HEK293 (cell line): Measurements from ENCODE around the gene CAV2.

Experiments
- EGR2 ChIP-seq: fragments of 450-650 bp; formaldehyde crosslinking; IDR thresholded peaks from 2 replicates; pipeline ENCODE4 v1.5.1; 2016; ENCODE audit warnings: low read depth, missing biosample characterization, missing genetic modification characterization
- GLIS1 ChIP-seq: fragments of 450-650 bp; formaldehyde crosslinking; IDR thresholded peaks from 2 replicates; pipeline ENCODE4 v1.5.1; 2016; ENCODE audit warnings: missing biosample characterization, missing genetic modification characterization
- MEIS1 ChIP-seq: sonication (generic); formaldehyde crosslinking; IDR thresholded peaks from 2 replicates; pipeline ENCODE4 v1.8.1; 2022; ENCODE audit warnings: missing genetic modification reagents, mild to moderate bottlenecking, borderline replicate concordance
- MYNN ChIP-seq: fragments of 450-650 bp; formaldehyde crosslinking; IDR thresholded peaks from 2 replicates; pipeline ENCODE4 v1.5.1; 2016; ENCODE audit warnings: missing biosample characterization, missing genetic modification characterization, borderline replicate concordance
- SCRT1 ChIP-seq: fragments of 450-650 bp; formaldehyde crosslinking; IDR thresholded peaks from 2 replicates; pipeline ENCODE4 v1.5.1; 2016; ENCODE audit warnings: missing biosample characterization, missing genetic modification characterization, borderline replicate concordance
- YY2 ChIP-seq: fragments of 450-650 bp; formaldehyde crosslinking; IDR thresholded peaks from 2 replicates; pipeline ENCODE4 v1.5.1; 2016; ENCODE audit warnings: missing biosample characterization, missing genetic modification characterization
- ZBTB8A ChIP-seq: fragments of 450-650 bp; formaldehyde crosslinking; IDR thresholded peaks from 2 replicates; pipeline ENCODE4 v1.5.1; 2016; ENCODE audit warnings: missing biosample characterization, missing genetic modification characterization
- ZNF138 ChIP-seq: fragments of 450-650 bp; formaldehyde crosslinking; IDR thresholded peaks from 2 replicates; pipeline ENCODE4 v1.5.1; 2016; ENCODE audit warnings: missing biosample characterization, missing genetic modification characterization, borderline replicate concordance
- ZNF221 ChIP-seq: fragments of 450-650 bp; formaldehyde crosslinking; IDR thresholded peaks from 2 replicates; pipeline ENCODE4 v1.5.1; 2017; ENCODE audit warnings: missing biosample characterization, missing genetic modification characterization, borderline replicate concordance
- ZNF248 ChIP-seq: fragments of 450-650 bp; formaldehyde crosslinking; IDR thresholded peaks from 2 replicates; pipeline ENCODE4 v1.5.1; 2017; ENCODE audit warnings: missing biosample characterization, missing genetic modification characterization
- ZNF311 ChIP-seq: fragments of 450-650 bp; formaldehyde crosslinking; IDR thresholded peaks from 2 replicates; pipeline ENCODE4 v1.5.1; 2017; ENCODE audit warnings: missing biosample characterization, missing genetic modification characterization, borderline replicate concordance
- ZNF366 ChIP-seq: fragments of 450-650 bp; formaldehyde crosslinking; conservative IDR thresholded peaks from 2 replicates; pipeline ENCODE4 v1.5.1; 2016; ENCODE audit warnings: missing biosample characterization, missing genetic modification characterization
- ZNF426 ChIP-seq: fragments of 450-650 bp; formaldehyde crosslinking; IDR thresholded peaks from 2 replicates; pipeline ENCODE4 v1.5.1; 2017; ENCODE audit warnings: missing biosample characterization, missing genetic modification characterization, mild to moderate bottlenecking, inconsistent platforms, moderate library complexity
- ZNF510 ChIP-seq: fragments of 450-650 bp; formaldehyde crosslinking; IDR thresholded peaks from 2 replicates; pipeline ENCODE4 v1.5.1; 2018; ENCODE audit warnings: mild to moderate bottlenecking, missing genetic modification characterization, missing biosample characterization; ENCODE audit not compliant: insufficient replicate concordance
- ZNF610 ChIP-seq: fragments of 450-650 bp; formaldehyde crosslinking; IDR thresholded peaks from 2 replicates; pipeline ENCODE4 v1.5.1; 2016; ENCODE audit warnings: missing biosample characterization, missing genetic modification characterization, borderline replicate concordance
- ZNF624 ChIP-seq: fragments of 450-650 bp; formaldehyde crosslinking; IDR thresholded peaks from 2 replicates; pipeline ENCODE4 v1.5.1; 2017; ENCODE audit warnings: missing biosample characterization, missing genetic modification characterization
- ZNF629 ChIP-seq: fragments of 450-650 bp; formaldehyde crosslinking; IDR thresholded peaks from 2 replicates; pipeline ENCODE4 v1.5.1; 2017; ENCODE audit warnings: missing biosample characterization, missing genetic modification characterization
- ZNF654 ChIP-seq: fragments of 450-650 bp; formaldehyde crosslinking; IDR thresholded peaks from 2 replicates; pipeline ENCODE4 v1.5.1; 2016; ENCODE audit warnings: low read depth, missing biosample characterization, missing genetic modification characterization
- ZNF692 ChIP-seq: fragments of 450-650 bp; formaldehyde crosslinking; IDR thresholded peaks from 2 replicates; pipeline ENCODE4 v1.5.1; 2016; ENCODE audit warnings: missing biosample characterization, missing genetic modification characterization
- ZNF701 ChIP-seq: fragments of 450-650 bp; formaldehyde crosslinking; IDR thresholded peaks from 2 replicates; pipeline ENCODE4 v1.5.1; 2016; ENCODE audit warnings: missing biosample characterization, missing genetic modification characterization
- ZNF707 ChIP-seq: fragments of 450-650 bp; formaldehyde crosslinking; IDR thresholded peaks from 2 replicates; pipeline ENCODE4 v1.5.1; 2016; ENCODE audit warnings: missing biosample characterization, missing genetic modification characterization
- ZNF76 ChIP-seq: fragments of 450-650 bp; formaldehyde crosslinking; IDR thresholded peaks from 2 replicates; pipeline ENCODE4; 2016; ENCODE audit warnings: low read depth, missing biosample characterization, missing genetic modification characterization, borderline replicate concordance
- ZNF777 ChIP-seq: fragments of 450-650 bp; formaldehyde crosslinking; IDR thresholded peaks from 2 replicates; pipeline ENCODE4 v1.5.1; 2017; ENCODE audit warnings: missing biosample characterization, missing genetic modification characterization, borderline replicate concordance
- ZNF785 ChIP-seq: fragments of 450-650 bp; formaldehyde crosslinking; IDR thresholded peaks from 2 replicates; pipeline ENCODE4 v1.5.1; 2016; ENCODE audit warnings: missing biosample characterization, missing genetic modification characterization
- ZXDB ChIP-seq: fragments of 450-650 bp; formaldehyde crosslinking; IDR thresholded peaks from 2 replicates; pipeline ENCODE4 v1.5.1; 2016; ENCODE audit warnings: missing biosample characterization, missing genetic modification characterization
- TF ChIP-seq, protein P1 (sequence below): fragments of 450-650 bp; formaldehyde crosslinking; IDR thresholded peaks from 2 replicates; pipeline ENCODE4 v1.5.1; 2016; ENCODE audit warnings: missing biosample characterization, missing genetic modification characterization
- TF ChIP-seq, protein P2 (sequence below): fragments of 450-650 bp; formaldehyde crosslinking; IDR thresholded peaks from 2 replicates; pipeline ENCODE4 v1.5.1; 2016; ENCODE audit warnings: missing biosample characterization, missing genetic modification characterization
- TF ChIP-seq, protein P3 (sequence below): fragments of 450-650 bp; formaldehyde crosslinking; IDR thresholded peaks from 2 replicates; pipeline ENCODE4 v1.5.1; 2016; ENCODE audit warnings: missing biosample characterization, missing genetic modification characterization

Gene CAV2

GRCh38 chr7:116499168-116500077 is at the start of gene CAV2 (continued):
- TF ChIP-seq, protein P1, sequence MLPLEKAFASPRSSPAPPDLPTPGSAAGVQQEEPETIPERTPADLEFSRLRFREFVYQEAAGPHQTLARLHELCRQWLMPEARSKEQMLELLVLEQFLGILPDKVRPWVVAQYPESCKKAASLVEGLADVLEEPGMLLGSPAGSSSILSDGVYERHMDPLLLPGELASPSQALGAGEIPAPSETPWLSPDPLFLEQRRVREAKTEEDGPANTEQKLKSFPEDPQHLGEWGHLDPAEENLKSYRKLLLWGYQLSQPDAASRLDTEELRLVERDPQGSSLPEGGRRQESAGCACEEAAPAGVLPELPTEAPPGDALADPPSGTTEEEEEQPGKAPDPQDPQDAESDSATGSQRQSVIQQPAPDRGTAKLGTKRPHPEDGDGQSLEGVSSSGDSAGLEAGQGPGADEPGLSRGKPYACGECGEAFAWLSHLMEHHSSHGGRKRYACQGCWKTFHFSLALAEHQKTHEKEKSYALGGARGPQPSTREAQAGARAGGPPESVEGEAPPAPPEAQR (tag by site-specific recombination): no peak
- TF ChIP-seq ZNF311 (no peak), ZNF701 (tag by site-specific recombination) (no peak), ZNF654 (no peak), ZNF248 (no peak), SCRT1 (tag by site-specific recombination) (no peak), EGR2 (tag by site-specific recombination) (0 out of 2 replicates have a peak, but pooled peaks have one; percentile 13), YY2 (tag by site-specific recombination) (peak; percentile 24; the same call in 1 of the 2 replicates), ZXDB (tag by site-specific recombination) (0 out of 2 replicates have a peak, but pooled peaks have one; percentile 15), MYNN (tag by site-specific recombination) (no peak), ZNF707 (tag by site-specific recombination) (no peak), ZNF426 (tag by site-specific recombination) (no peak), ZNF221 (tag by site-specific recombination) (no peak), GLIS1 (tag by site-specific recombination) (peak; percentile 79), ZNF138 (tag by site-specific recombination) (no peak), ZNF692 (tag by site-specific recombination) (peak; percentile 60; the same call in 1 of the 2 replicates), ZNF510 (tag by site-specific recombination) (no peak), ZNF785 (tag by site-specific recombination) (no peak), ZNF777 (tag by site-specific recombination) (peak; percentile 96), ZBTB8A (tag by site-specific recombination) (peak; percentile 79), ZNF624 (no peak), ZNF610 (tag by site-specific recombination) (no peak), ZNF366 (tag by site-specific recombination) (peak; percentile 46; the same call in 1 of the 2 replicates), ZNF629 (tag by site-specific recombination) (no peak), ZNF76 (tag by site-specific recombination) (peak; percentile 31; the same call in 1 of the 2 replicates), MEIS1 (CRISPR knock-in tag) (no peak)
- TF ChIP-seq, protein P2, sequence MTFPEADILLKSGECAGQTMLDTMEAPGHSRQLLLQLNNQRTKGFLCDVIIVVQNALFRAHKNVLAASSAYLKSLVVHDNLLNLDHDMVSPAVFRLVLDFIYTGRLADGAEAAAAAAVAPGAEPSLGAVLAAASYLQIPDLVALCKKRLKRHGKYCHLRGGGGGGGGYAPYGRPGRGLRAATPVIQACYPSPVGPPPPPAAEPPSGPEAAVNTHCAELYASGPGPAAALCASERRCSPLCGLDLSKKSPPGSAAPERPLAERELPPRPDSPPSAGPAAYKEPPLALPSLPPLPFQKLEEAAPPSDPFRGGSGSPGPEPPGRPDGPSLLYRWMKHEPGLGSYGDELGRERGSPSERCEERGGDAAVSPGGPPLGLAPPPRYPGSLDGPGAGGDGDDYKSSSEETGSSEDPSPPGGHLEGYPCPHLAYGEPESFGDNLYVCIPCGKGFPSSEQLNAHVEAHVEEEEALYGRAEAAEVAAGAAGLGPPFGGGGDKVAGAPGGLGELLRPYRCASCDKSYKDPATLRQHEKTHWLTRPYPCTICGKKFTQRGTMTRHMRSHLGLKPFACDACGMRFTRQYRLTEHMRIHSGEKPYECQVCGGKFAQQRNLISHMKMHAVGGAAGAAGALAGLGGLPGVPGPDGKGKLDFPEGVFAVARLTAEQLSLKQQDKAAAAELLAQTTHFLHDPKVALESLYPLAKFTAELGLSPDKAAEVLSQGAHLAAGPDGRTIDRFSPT (tag by site-specific recombination): no peak
- TF ChIP-seq, protein P3, sequence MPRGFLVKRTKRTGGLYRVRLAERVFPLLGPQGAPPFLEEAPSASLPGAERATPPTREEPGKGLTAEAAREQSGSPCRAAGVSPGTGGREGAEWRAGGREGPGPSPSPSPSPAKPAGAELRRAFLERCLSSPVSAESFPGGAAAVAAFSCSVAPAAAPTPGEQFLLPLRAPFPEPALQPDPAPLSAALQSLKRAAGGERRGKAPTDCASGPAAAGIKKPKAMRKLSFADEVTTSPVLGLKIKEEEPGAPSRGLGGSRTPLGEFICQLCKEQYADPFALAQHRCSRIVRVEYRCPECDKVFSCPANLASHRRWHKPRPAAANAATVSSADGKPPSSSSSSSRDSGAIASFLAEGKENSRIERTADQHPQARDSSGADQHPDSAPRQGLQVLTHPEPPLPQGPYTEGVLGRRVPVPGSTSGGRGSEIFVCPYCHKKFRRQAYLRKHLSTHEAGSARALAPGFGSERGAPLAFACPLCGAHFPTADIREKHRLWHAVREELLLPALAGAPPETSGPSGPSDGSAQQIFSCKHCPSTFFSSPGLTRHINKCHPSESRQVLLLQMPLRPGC (tag by site-specific recombination): peak; percentile 25; the same call in 1 of the 2 replicates
